BE2C (cell line): ENCODE results near the gene ASB11.
A peak's percentile ranks its signal among the peaks of the same experiment; 100 is the strongest.

Experiments
- DNase-seq: peaks from one replicate; pipeline ENCODE4 v3.0.0-alpha.2; 2020
- H3K27me3 ChIP-seq: fragments of 250-450 bp; sonication (Bioruptor Pico); 2 replicates; pipeline ENCODE4 v1.5.1; 2020; ENCODE audit warnings: mild to moderate bottlenecking
- H3K36me3 ChIP-seq: fragments of 250-450 bp; sonication (Bioruptor Pico); 2 replicates; pipeline ENCODE4 v1.5.1; 2020; ENCODE audit warnings: mild to moderate bottlenecking
- H3K4me1 ChIP-seq: fragments of 250-450 bp; sonication (Bioruptor Pico); 2 replicates; pipeline ENCODE4 v1.5.1; 2020
- H3K4me3 ChIP-seq: 2 replicates; pipeline ENCODE4 v1.5.1; 2011; ENCODE audit warnings: low read depth, low read length
- H3K9me3 ChIP-seq: fragments of 250-450 bp; sonication (Bioruptor Pico); 2 replicates; pipeline ENCODE4 v1.5.1; 2020
- CTCF ChIP-seq: IDR thresholded peaks from 2 replicates; pipeline ENCODE4 v1.5.1; 2012; ENCODE audit warnings: mild to moderate bottlenecking, low read depth, low read length

Gene ASB11

GRCh38 chrX:15345976-15346375 is 30.5 kb upstream of the ASB11 start:
- DNase-seq, result no peak
- H3K4me3 ChIP-seq, result no peak overlapping the region
- no peaks in the 10 kb centered on the region for H3K36me3 ChIP-seq
- no peaks in the 10 kb centered on the region for H3K9me3 ChIP-seq
- peaks cover 6% of the 10 kb centered on the region; the same call in 1 of the 2 replicates for H3K4me1 ChIP-seq
- no peak for TF ChIP-seq CTCF
- H3K27me3 ChIP-seq, result no peaks in the 10 kb centered on the region

DNA sequence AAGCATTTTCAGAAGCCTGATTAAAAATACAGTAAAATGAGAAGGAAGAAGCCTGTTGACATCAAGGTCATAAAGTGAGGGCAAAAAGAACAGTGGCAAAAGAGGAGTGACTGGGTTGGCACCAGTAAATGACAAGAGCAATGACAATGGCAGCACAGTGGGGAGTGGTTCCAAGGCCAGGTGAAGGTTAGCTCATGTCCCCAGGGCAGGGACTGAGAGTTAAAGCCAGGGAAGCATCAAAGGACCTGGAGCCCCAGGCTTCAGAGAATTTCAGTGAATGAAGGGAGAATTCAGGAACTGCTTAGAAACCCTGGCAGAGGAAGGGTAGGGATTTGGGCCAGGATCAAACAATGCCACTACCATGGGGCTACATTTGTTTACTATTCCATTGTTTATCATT is 28.7 kb upstream of the ASB11 start:
- no peak for TF ChIP-seq CTCF
- Histone ChIP-seq H3K9me3 (no peaks in the 10 kb centered on the region), H3K27me3 (no peaks in the 10 kb centered on the region), H3K36me3 (no peaks in the 10 kb centered on the region), H3K4me1 (no peaks in the 10 kb centered on the region; the same call in 1 of the 2 replicates), H3K4me3 (no peak overlapping the region)
- no peak for DNase-seq

DNA sequence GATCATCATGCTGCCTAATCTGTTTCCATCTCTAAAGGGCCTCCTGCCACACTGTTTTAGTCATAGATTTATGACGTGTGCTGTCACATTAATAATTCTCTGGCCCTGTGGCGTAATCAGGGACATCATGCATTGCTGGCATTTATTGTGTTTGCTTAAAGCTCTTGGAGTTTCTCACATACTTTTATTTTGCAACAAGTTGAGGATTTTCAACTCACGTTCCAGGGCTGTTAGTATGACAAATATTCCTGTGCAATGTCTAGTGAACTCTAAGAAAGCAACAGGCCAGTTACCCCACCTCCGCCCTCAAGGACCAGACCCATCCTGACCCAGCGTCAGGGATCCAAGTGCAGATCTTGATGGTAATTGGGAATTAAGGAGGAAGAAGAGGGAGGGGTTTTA is 27.6 kb upstream of the ASB11 start:
- no peak for DNase-seq
- Histone ChIP-seq H3K27me3 (no peaks in the 10 kb centered on the region), H3K9me3 (no peaks in the 10 kb centered on the region), H3K4me3 (no peak overlapping the region), H3K4me1 (no peaks in the 10 kb centered on the region), H3K36me3 (no peaks in the 10 kb centered on the region)
- TF ChIP-seq CTCF, result no peak

GRCh38 chrX:15340867-15341266 is 25.4 kb upstream of the ASB11 start:
- Histone ChIP-seq H3K9me3 (no peaks in the 10 kb centered on the region), H3K27me3 (no peaks in the 10 kb centered on the region), H3K36me3 (no peaks in the 10 kb centered on the region), H3K4me1 (no peaks in the 10 kb centered on the region), H3K4me3 (no peak overlapping the region)
- no peak for TF ChIP-seq CTCF
- DNase-seq, result no peak

- Histone ChIP-seq H3K27me3 (no peaks in the 10 kb centered on the region), H3K36me3 (no peaks in the 10 kb centered on the region; the same call in 1 of the 2 replicates), H3K9me3 (no peaks in the 10 kb centered on the region), H3K4me1 (no peaks in the 10 kb centered on the region), H3K4me3 (peak overlapping the region; percentile 68)
- no peak for TF ChIP-seq CTCF
- no peak for DNase-seq
Measured at GRCh38 chrX:15336023-15336413, 20.6 kb upstream of the ASB11 start.

GRCh38 chrX:15335135-15336022 is 19.9 kb upstream of the ASB11 start, which contains the start of gene PIGA:
PIGA (minus strand) TSS chrX:15335523; CDS start chrX:15331930, 3,593 bp downstream.
- no peaks in the 10 kb centered on the region for H3K9me3 ChIP-seq
- no peak for TF ChIP-seq CTCF
- DNase-seq, result peak; percentile 93
- no peaks in the 10 kb centered on the region for H3K4me1 ChIP-seq
- no peaks in the 10 kb centered on the region; the same call in 1 of the 2 replicates for H3K36me3 ChIP-seq
- peak within 1 kb of the TSS; percentile 79 for H3K4me3 ChIP-seq
- H3K27me3 ChIP-seq, result no peaks in the 10 kb centered on the region
